Measurements from ENCODE around the gene CLEC16A.

CLEC16A gene

GRCh38 chr16:11150190-11150589 is 205.8 kb downstream of the CLEC16A start:
- no peak for DNase-seq (ENCODE audit: low read depth)
- TF ChIP-seq, protein P1, sequence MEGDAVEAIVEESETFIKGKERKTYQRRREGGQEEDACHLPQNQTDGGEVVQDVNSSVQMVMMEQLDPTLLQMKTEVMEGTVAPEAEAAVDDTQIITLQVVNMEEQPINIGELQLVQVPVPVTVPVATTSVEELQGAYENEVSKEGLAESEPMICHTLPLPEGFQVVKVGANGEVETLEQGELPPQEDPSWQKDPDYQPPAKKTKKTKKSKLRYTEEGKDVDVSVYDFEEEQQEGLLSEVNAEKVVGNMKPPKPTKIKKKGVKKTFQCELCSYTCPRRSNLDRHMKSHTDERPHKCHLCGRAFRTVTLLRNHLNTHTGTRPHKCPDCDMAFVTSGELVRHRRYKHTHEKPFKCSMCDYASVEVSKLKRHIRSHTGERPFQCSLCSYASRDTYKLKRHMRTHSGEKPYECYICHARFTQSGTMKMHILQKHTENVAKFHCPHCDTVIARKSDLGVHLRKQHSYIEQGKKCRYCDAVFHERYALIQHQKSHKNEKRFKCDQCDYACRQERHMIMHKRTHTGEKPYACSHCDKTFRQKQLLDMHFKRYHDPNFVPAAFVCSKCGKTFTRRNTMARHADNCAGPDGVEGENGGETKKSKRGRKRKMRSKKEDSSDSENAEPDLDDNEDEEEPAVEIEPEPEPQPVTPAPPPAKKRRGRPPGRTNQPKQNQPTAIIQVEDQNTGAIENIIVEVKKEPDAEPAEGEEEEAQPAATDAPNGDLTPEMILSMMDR (IDR thresholded peaks at IDR 0.05; ENCODE audit: low read depth, low read length, missing control alignments) = no peak
- no peak overlapping the region for H3K4me3 ChIP-seq (ENCODE audit: low read depth, low read length)
- in situ Hi-C loops (cut with HindIII; ENCODE audit: low sequenced_read_pairs) = no loop called here

DNA sequence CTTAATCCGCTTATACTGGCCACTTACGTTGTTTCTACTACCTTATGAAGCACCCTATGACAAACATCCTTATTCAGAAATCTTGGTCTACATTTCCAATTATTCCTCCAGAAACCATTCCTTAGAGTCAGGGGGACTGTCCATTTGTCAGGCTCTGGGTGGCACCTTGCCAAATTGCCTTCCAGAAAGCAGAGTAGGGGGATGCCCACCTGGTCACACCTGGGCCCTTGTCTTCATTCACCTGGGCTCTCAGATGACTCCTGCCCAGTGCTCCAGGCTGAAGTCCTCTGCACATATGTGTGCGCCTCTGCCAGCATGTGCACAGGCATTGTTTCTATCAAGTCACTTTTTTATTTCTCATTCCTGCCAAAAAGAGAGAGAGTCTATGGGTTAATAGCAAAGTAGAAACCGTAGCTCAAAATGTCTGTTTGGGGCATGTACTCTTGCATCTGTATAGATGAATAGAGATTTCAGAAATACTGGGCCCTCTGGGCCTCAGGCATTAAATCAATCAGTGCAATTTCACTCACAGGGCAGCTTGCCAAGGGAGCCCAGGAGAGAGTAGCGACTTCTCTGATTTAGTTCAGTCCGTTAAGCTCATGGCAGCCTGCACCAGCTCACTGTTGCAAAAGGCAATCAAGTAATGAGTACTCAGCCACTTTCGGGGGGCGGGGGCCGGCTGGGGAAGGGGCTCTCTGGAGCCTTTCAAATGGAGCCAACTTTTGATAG is 207.0 kb downstream of the CLEC16A start:
- no peak for DNase-seq (ENCODE audit: low read depth)
- in situ Hi-C loops (cut with HindIII; ENCODE audit: low sequenced_read_pairs) = no loop called here
- TF ChIP-seq, protein P1 (IDR thresholded peaks at IDR 0.05; ENCODE audit: low read depth, low read length, missing control alignments) = no peak
- no peak overlapping the region for H3K4me3 ChIP-seq (ENCODE audit: low read depth, low read length)

DNA sequence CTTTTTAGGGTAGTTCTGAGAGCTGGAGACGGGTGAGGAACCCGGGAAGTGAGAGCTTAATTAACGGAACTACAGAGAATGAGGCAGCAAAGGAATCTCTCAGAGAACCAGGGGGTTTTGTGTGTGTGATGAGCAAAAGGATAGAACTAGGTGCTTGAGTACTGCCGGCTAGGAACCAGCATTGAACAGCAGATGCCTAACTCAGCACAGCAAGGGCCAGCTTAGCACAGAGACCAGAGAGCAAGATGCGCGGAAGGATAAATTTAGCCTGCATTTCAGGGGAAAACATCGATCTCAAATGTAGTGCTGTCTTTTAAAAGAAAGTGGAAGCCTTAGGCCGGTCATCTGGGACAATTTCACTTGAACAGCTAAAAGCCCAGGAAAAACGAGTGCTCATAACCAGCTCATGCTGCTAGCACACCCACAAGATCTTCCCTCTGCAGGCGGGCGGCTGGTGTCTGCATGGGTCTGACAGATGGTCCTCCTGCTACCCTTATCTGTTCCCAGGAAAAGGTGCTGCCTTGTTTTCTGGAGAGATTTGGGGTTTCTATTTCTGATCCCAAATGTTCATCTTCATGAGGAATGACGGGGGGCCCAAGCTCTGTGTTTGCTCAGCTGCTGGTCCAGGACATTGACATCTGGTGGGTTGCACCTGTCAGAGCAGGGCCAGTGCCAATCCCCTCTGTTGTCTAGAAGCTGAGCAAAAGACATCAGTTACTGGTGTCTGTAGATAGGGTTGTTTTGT is 207.7 kb downstream of the CLEC16A start:
- H3K4me3 ChIP-seq (ENCODE audit: low read depth, low read length) = no peak overlapping the region
- TF ChIP-seq, protein P1 (IDR thresholded peaks at IDR 0.05; ENCODE audit: low read depth, low read length, missing control alignments) = no peak
- in situ Hi-C loops (cut with HindIII; ENCODE audit: low sequenced_read_pairs) = no loop called here
- no peak for DNase-seq (ENCODE audit: low read depth)

GRCh38 chr16:11152677-11153331 is 208.4 kb downstream of the CLEC16A start:
- no peak overlapping the region for H3K4me3 ChIP-seq (ENCODE audit: low read depth, low read length)
- in situ Hi-C loops (cut with HindIII; ENCODE audit: low sequenced_read_pairs) = no loop called here
- TF ChIP-seq, protein P1 (IDR thresholded peaks at IDR 0.05; ENCODE audit: low read depth, low read length, missing control alignments) = no peak
- DNase-seq (ENCODE audit: low read depth) = no peak

- DNase-seq (ENCODE audit: low read depth) = peak; percentile 9
- in situ Hi-C loops (cut with HindIII; ENCODE audit: low sequenced_read_pairs) = no loop called here
- TF ChIP-seq, protein P1 (IDR thresholded peaks at IDR 0.05; ENCODE audit: low read depth, low read length, missing control alignments) = no peak
- no peak overlapping the region for H3K4me3 ChIP-seq (ENCODE audit: low read depth, low read length)
These were observed 211.0 kb downstream of the CLEC16A start for GRCh38 chr16:11155284-11155806.

- in situ Hi-C loops (cut with HindIII; ENCODE audit: low sequenced_read_pairs) = no loop called here
- no peak overlapping the region for H3K4me3 ChIP-seq (ENCODE audit: low read depth, low read length)
- DNase-seq (ENCODE audit: low read depth) = no peak
- TF ChIP-seq, protein P1 (IDR thresholded peaks at IDR 0.05; ENCODE audit: low read depth, low read length, missing control alignments) = no peak
These were observed 212.0 kb downstream of the CLEC16A start for GRCh38 chr16:11156401-11156800.

Measured in astrocyte of the cerebellum (primary cell).